ENCODE data around the gene YTHDF1. TPM values are rescaled to one million over a fixed set of nuclear protein-coding genes. Genes with fewer than 3 reads are reported as not detected.

The YTHDF1 gene
- total RNA-seq, 4 donors from 2014 or later, result 20.9 to 24.3 (median 21.8) TPM

DNA sequence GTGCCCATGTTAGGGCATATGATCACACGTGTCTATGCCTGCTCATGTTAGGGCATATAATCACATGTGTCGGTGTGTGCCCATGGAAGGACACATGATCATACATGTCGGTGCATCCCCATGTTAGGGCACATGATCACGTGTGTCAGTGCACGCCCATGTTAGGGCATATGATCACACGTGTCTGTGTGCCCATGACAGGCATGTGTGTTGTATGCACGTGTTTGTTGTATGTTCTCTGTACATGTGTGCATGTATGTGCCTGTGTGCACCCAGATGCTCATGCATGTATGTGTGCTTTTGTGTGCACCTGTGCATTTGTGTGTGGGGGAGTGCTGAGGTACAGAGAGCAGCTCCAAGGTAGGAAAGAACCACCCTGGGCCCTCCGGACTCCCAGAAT, 29.8 kb downstream of the YTHDF1 start:
- TF ChIP-seq, protein P1, sequence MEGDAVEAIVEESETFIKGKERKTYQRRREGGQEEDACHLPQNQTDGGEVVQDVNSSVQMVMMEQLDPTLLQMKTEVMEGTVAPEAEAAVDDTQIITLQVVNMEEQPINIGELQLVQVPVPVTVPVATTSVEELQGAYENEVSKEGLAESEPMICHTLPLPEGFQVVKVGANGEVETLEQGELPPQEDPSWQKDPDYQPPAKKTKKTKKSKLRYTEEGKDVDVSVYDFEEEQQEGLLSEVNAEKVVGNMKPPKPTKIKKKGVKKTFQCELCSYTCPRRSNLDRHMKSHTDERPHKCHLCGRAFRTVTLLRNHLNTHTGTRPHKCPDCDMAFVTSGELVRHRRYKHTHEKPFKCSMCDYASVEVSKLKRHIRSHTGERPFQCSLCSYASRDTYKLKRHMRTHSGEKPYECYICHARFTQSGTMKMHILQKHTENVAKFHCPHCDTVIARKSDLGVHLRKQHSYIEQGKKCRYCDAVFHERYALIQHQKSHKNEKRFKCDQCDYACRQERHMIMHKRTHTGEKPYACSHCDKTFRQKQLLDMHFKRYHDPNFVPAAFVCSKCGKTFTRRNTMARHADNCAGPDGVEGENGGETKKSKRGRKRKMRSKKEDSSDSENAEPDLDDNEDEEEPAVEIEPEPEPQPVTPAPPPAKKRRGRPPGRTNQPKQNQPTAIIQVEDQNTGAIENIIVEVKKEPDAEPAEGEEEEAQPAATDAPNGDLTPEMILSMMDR (IDR thresholded peaks at IDR 0.05; ENCODE audit: low read depth), result no peak

DNA sequence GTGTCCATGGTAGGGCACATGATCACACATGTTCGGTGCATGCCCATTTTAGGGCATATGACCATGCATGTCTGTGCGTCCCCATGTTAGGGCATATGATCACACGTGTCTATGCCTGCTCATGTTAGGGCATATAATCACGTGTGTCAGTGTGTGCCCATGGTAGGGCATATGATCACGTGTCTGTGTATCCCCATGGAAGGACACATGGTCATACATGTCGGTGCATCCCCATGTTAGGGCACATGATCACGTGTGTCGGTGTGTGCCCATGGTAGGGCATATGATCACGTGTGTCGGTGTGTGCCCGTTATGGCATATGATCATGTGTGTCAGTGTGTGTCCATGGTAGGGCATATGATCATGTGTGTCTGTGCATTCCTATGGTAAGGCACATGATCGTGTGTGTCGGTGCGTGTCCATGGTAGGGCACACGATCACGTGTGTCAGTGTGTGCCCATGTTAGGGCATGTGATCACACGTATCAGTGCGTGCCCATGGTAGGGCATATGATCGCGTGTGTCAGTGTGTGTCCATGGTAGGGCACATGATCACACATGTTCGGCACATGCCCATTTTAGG, 30.6 kb downstream of the YTHDF1 start:
- TF ChIP-seq, protein P1 (IDR thresholded peaks at IDR 0.05; ENCODE audit: low read depth), result no peak

DNA sequence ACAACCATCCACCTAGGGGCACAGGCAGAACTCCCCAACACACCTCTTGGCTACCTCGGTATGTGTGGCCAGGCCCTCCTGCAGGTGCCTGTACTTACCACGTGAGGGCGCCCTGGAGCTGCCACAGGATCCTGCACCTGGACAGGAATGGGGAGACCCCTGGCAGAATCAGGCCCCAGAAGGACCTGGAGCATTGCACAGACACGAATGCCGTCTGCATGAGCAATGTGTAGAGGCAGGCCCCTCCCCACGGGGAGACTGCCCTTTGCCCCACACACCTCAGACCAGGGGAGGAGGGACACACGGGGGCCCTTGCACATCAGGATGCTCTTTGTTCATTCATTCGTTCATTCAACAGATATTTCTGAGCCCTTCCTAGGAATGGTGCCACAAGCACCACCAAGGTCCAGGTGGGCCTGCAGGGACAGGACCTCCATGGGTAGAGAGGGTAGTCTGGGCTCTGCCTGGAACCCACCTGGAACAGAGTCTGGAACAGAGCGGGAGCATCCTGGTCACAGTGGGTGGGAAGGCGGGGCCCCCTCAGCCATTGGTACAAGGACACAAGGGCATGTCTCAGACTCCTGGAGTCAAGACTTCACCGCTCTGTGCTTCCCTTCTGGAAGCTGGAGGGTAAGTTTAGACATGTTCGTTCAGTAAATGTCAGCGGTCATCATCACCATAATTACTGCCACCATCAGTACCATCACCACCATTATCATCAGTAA, 32.3 kb downstream of the YTHDF1 start:
- TF ChIP-seq, protein P1 (IDR thresholded peaks at IDR 0.05; ENCODE audit: low read depth), result no peak

DNA sequence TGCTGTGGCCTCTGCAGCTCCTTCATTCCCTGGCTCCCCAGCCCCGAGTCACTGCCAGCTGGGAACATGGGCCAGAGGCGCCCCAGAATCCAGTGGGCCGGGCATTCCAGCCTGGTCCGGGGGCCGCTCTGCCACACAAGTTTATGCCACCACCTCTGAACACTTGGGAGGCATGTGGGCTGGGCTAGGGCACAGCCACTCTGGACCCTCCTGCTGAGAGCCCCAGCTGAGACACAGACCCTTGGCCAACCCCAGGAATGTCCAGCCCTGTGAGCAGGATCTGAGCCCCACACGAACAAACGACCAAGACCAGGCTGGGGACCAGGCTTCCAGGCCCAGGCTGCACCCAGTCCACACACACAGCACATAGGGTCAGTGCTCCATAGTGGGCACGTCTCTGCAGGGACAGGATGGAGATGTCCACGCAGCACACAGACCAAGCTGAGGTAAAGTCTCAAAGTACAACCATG, 33.0 kb downstream of the YTHDF1 start:
- TF ChIP-seq, protein P1 (IDR thresholded peaks at IDR 0.05; ENCODE audit: low read depth), result no peak

DNA sequence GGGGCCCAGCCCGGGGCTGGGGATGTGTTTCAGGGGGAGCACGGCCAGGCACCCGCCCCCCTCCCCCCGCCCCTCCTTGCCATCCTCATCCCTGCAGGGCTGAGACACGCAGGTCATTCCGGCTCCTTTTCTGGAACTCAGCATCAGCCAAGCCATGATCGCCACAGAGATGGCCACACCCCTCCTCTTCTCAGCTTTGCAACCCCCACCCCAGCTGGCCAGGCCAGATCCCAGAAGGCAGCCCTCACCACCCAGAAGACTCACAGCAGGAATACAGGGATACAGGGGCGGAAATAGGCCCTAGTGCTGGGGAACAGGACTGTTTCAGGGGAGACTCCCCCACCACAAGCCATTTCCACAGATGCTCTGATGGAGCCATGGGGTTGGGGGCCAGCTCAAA, 33.5 kb downstream of the YTHDF1 start:
- TF ChIP-seq, protein P1 (IDR thresholded peaks at IDR 0.05; ENCODE audit: low read depth), result no peak

DNA sequence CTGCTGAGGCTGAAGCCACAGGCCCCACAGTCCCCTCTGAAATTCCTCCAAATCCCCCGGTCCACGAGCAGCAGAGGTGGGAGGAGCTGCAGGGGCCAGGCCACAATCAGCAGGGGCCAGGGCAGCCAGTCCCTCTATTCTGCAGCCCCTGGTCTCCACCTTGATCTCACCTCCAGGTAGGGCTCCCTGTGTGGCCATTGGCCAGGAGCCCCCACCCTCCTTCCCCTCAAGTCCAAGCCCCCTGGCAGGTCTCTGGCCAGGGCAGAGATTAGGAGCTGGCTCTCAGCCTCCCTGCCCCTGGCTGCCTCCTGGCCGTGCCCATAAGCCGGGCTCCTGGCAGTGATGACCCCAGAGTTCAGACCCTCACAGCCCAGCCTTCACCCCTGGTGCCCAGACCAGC, 34.7 kb downstream of the YTHDF1 start:
- TF ChIP-seq, protein P1 (IDR thresholded peaks at IDR 0.05; ENCODE audit: low read depth), result no peak

DNA sequence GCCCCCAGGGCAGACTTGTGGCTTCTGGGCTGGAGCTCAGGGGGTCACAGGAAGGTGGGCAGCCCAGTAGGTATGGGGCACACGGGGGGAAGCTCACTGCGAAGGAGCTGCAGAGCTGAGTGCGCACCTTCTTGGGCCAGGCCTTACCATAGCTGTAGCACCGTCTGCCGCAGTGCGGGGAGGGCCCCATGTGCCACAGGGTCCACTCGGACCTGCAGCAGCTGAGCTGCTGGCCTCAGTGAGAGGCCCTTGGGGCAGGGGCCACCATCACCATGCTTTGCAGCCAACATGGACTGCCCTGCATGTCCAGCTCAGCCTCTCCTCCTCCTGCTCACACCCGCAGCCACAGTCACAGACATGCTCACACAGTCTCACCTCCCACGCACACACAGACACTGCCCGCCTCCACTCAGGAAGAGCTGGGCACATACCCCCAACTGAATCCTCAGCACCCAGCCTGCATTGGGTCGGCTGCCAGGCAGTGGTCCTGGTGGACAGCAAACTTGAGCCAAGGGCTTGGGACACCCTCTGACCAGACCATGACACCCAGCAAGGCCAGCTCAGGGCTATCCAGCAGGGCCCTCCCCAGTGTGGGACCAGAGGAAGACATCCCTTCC, 35.3 kb downstream of the YTHDF1 start:
- TF ChIP-seq, protein P1 (IDR thresholded peaks at IDR 0.05; ENCODE audit: low read depth), result no peak

All from subcutaneous adipose tissue (tissue), 4 donors.